ENCODE data around the gene NCLN.
A peak's percentile ranks its signal among the peaks of the same experiment; 100 is the strongest.
"Not testable (repeated sequence)": the region's sequence is repeated elsewhere in the genome, so short reads cannot be mapped to it uniquely, and the experiment has no call there.

Gene NCLN

DNA sequence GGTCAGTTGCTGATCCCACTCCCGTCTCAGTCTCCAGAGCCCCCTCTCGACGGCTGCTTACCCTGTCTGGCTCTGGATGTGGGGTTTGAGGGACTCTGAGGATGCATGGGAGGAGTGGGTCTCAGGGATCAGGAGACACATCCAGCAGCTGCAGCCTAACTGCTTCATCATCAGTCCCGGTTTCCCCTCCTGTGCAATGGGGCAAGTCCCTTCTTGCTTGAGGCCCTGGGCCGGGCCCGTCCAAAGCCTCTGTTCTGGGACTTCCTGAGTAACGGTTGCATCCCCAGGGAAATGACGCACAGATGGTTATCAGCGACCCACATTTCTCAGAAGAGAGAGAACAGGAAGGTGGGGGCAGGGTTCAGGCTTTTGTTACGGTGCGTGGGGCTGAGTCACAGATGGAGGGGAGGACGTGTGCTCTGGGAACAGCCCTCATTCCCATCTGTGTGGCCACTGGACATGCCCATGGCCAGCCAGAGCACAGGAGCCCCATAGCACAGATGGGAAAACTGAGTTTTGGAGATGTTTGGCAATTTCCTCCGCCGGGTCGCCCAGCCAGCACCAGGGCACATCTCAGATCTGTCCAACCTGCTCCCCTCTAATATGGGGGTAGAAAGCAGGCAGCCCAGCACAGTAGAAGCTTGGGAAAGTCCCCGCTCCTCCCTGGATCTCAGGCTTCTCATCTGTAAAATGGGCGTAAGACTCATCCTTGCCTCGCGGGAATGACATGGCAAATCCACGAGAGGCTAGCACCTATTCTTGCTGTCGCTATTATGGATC is 30.6 kb upstream of the NCLN start:
- DNase-seq, result peak; percentile 95 to 96

DNA sequence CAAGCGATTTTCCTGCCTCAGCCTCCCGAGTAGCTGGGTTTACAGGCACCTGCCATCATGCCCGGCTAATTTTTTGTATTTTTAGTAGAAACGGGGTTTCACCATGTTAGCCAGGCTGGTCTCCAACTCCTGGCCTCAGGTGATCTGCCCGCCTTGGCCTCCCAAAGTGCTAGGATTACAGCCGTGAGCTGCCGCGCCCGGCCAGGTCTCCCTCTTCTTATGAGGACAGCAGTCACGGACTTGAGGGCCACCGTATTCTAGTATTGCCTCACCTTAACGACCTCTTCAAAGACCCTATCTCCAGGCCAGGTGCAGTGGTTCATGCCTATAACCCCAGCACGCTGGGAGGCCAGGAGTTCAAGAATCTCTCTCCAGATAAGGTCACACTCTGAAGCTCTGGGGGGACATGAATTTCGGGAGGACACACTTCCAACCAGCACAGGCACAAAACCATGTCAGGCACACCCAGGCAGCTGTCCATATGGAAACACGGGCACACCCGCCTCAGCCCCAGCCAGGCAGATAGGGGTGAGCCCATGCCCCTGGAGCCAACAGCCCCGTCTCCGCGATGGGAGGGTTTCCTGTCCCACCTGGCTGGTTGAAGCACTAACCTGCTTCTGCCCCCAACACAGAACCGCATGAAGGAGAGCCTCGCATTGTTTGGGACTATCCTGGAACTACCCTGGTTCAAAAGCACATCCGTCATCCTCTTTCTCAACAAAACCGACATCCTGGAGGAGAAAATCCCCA is 28.5 kb upstream of the NCLN start:
- no peak for DNase-seq

DNA sequence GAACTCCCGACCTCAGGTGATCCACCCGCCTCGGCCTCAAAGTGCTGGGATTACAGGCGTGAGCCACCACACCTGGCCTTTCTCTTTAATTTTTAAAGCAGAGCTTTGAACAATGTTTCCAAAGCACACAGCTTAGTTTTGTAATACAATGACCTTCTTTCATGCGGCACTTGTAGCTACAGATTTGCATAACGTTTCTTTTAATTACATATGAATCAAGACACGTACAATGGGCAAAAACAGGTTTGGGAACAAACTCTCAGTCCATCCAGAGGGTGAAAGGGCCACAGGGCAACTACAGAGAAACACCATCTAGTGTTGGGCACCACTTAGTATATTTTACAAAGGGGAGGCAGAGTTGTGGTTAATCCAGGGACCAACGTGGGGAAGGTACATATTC is 26.2 kb upstream of the NCLN start:
- DNase-seq, result no peak

- DNase-seq, result no peak
Observed at GRCh38 chr19:3160219-3160618, 25.5 kb upstream of the NCLN start.

GRCh38 chr19:3161453-3161852 is 24.3 kb upstream of the NCLN start:
- no peak for DNase-seq

DNA sequence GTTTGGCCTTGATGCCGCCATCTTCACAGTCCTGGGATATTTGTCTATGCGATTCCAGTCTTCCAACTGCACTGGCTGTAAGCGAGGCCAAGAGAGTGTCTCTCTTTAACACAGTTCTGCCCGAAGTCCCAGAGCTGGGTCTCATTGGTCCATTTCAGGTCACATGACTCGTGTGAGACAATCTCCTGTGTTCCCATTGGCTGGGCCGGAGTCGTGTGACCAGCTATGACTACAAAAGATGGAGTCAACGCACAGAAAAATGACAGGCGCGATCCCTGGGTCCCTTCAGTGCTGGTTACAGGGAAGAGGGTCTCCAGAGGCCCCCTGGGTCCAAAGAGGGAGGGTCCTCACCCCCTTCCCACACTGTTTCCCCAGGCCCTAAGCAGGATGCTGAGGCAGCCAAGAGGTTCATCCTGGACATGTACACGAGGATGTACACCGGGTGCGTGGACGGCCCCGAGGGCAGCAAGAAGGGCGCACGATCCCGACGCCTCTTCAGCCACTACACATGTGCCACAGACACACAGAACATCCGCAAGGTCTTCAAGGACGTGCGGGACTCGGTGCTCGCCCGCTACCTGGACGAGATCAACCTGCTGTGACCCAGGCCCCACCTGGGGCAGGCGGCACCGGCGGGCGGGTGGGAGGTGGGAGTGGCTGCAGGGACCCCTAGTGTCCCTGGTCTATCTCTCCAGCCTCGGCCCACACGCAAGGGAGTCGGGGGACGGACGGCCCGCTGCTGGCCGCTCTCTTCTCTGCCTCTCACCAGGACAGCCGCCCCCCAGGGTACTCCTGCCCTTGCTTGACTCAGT is 23.1 kb upstream of the NCLN start:
- no peak for DNase-seq

DNA sequence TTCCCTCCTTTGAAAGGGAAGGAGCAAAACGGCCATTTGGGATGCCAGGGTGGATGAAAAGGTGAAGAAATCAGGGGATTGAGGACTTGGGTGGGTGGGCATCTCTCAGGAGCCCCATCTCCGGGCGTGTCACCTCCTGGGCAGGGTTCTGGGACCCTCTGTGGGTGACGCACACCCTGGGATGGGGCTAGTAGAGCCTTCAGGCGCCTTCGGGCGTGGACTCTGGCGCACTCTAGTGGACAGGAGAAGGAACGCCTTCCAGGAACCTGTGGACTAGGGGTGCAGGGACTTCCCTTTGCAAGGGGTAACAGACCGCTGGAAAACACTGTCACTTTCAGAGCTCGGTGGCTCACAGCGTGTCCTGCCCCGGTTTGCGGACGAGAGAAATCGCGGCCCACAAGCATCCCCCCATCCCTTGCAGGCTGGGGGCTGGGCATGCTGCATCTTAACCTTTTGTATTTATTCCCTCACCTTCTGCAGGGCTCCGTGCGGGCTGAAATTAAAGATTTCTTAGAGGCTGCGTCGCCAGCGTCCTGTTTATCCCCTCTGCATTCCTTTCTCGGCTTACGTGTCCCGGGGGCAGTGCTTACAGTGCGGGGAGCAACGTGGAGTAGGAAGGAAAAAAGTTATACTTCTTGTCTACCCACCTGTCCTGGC is 22.4 kb upstream of the NCLN start:
- DNase-seq, result peak; percentile 53 to 64

- DNase-seq, result no peak
Observed at GRCh38 chr19:3163943-3164342, 21.8 kb upstream of the NCLN start.

DNA sequence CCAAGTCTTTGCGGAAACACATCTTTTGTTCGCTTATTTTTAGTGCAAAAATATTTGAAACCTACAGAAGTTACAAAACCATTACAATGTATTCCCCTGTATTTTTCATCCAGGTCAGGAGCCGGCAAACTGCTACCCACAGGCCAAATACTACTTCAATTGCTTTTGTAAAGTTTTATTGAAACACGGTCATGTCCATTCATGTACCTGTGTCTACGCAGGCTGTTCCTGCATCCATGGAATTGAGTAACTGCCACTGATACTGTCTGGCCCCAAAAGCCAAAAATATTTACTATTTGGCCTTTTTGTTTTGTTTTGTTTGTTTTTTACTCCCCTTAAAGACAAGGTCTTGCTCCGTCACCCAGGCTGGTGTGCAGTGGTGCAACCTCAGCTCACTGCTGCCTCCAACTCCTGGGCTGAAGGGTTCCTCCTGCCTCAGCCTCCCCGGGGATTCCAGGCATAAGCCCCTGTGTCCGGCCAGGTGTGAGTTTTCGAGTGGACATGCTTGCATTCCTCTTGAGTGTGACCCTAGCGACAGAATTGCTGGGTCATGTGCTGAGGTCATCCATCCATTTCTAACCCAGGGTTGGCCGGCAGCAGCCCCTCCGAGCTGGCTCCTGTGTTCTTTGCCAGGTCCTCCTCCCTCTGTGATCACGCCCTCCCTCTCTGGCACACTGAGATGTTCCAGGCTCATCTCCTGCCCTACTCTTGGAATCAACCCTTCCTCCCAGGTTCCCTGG is 18.0 kb upstream of the NCLN start:
- DNase-seq, result no peak

GRCh38 chr19:3171894-3172672 is 13.6 kb upstream of the NCLN start:
- no peak for DNase-seq

DNA sequence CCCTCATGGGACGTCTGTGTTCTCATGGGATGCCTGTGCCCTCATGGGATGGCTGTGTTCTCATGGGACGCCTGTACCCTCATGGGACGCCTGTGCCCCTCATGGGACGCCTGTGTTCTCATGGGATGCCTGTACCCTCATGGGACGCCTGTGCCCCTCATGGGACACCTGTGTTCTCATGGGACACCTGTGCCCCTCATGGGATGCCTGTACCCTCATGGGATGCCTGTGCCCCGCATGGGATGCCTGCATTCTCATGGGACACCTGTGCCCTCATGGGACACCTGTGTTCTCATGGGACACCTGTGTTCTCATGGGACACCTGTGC is 13.1 kb upstream of the NCLN start:
- DNase-seq, result not testable (repeated sequence)

DNA sequence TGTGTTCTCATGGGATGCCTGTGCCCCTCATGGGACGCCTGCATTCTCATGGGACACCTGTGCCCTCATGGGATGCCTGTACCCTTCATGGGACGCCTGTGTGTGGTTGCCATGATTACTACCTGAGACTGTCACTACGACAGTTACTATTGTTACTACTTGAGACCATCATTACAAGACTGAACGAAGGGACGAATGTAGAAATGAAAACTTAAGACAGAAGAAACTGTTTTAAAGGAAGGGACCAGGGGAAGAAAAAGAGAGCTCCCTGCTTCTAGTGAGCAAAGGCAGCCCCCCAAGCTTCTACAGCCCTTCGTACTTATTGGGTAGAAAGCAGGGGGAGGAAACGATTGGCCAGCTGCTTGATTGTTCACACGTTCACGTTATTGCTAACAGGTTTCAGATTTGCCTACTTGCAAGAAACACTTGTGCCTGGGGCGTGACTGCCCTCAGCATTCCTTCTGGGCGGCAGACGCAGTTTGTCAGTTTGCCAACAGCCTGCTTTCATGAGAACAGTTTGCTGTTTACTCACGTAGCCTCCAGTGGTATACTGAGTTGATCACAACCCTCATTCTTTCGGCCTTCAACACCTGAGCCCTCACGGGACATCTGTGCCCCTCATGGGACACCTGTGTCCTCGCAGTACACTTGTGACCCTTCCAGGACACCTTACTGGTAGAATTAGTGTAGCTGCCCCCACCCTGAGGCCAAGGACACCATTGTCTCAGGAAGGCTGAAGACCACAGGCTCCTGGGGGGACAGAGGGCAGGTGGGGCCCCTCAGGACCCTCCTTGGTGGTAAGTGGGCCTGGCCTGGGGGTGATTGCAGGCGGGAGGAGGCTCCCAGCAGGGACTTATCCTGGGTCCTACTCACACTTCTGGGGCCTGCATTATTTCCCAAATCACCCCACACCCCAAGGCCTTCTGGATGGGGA is 9.7 kb upstream of the NCLN start:
- no peak for DNase-seq

DNA sequence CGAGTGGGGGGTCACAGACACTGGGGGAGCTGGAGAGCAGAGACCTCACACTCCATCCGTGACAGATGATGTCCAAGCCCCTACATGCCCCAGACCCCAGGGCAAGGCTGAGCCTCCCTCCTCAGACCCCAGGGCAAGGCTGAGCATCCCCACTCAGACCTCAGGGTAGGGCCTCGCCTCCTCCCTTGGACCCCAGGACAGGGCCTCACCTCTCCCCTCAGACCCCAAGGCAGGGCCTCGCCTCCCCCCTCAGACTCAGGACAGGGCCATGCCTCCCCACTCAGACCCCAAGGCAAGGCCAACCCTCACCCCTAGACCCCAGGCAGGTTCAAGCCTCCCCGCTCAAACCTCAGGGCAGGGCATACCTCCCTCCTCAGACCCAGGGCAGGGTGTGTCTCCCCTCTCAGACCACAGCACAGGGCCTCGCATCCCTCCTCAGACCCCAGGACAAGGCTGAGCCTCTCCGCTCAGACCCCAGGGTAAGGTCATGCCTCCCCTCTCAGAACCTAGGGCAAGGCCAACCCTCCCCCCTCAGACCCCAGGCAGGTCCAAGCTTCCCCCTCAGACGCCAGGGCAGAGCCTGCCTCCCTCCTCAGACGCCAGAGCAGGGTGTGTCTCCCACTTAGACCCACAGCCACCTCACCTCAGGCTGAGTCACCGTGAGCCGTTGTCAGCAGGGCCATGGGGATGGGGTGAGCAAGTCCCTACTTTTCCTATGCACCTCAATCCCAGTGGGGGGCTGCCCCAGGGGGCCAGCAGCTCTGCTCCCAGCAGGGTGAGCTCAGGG is 8.8 kb upstream of the NCLN start:
- DNase-seq, result no peak

- peak; percentile 78 to 83 for DNase-seq
Observed at GRCh38 chr19:3178377-3178972, 7.3 kb upstream of the NCLN start, which contains the start of gene S1PR4. Gene S1PR4, plus strand, starts transcription at chr19:3178769. Its CDS starts 24 bp downstream, at chr19:3178793.

DNA sequence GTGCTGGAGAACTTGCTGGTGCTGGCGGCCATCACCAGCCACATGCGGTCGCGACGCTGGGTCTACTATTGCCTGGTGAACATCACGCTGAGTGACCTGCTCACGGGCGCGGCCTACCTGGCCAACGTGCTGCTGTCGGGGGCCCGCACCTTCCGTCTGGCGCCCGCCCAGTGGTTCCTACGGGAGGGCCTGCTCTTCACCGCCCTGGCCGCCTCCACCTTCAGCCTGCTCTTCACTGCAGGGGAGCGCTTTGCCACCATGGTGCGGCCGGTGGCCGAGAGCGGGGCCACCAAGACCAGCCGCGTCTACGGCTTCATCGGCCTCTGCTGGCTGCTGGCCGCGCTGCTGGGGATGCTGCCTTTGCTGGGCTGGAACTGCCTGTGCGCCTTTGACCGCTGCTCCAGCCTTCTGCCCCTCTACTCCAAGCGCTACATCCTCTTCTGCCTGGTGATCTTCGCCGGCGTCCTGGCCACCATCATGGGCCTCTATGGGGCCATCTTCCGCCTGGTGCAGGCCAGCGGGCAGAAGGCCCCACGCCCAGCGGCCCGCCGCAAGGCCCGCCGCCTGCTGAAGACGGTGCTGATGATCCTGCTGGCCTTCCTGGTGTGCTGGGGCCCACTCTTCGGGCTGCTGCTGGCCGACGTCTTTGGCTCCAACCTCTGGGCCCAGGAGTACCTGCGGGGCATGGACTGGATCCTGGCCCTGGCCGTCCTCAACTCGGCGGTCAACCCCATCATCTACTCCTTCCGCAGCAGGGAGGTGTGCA is 6.6 kb upstream of the NCLN start:
- DNase-seq, result peak; percentile 23 to 43

DNA sequence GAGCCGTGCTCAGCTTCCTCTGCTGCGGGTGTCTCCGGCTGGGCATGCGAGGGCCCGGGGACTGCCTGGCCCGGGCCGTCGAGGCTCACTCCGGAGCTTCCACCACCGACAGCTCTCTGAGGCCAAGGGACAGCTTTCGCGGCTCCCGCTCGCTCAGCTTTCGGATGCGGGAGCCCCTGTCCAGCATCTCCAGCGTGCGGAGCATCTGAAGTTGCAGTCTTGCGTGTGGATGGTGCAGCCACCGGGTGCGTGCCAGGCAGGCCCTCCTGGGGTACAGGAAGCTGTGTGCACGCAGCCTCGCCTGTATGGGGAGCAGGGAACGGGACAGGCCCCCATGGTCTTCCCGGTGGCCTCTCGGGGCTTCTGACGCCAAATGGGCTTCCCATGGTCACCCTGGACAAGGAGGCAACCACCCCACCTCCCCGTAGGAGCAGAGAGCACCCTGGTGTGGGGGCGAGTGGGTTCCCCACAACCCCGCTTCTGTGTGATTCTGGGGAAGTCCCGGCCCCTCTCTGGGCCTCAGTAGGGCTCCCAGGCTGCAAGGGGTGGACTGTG is 5.9 kb upstream of the NCLN start:
- DNase-seq, result no peak

GRCh38 chr19:3183721-3184641 is 1.7 kb upstream of the NCLN start:
- no peak for DNase-seq
